ENCODE results near the gene RFX4. TPM values are rescaled to one million over a fixed set of nuclear protein-coding genes. Genes with fewer than 3 reads are reported as not detected.

RFX4 gene
- total and polyA plus RNA-seq, 9 of the 15 experiments (the other 6 are each of a cell fraction or from before 2014, with no cell fraction given): not detected

DNA sequence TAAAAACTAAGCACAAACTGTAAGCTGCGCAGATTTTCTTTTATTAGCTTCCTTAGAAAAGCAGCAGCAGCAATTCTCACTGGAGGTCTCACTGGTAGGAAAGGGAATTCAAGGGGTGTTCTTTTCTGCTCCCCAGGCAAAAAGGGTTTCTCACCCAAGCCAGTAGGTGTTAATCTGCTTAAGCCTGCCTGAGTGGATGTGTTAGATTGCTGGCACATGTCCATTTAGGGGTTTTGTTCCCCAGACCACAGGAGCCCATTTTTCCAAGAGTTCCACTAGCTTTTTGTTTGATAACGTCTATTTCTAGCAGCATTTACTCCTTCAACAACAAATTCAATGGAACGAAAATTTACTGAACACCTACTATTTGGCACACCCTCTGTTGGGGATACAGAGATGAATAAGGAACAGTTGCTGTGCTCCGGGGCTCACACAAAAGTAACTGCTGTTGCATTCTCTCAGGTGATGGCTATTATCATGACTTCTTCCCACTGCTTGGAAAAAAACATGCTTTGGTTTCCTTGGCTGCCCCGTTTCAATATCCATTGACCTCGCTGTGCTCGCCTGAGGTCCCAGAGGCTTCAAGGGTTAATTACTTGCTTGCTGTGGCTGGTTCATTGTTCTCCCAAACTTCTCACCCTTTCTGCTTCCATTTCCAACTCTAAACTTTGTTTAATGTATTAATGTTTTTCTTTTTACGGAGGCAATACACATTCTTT is 160.6 kb downstream of the RFX4 start:
- DNase-seq (ENCODE audit: extremely low read depth in 1 of 4, low spot score in 3 of 4) (no peak), FAIRE-seq (no peak), ATAC-seq (no peak)
- no peaks in the 10 kb centered on the region for H3K9me1 ChIP-seq (ENCODE audit: control insufficient read depth, insufficient read depth, low read length)
- H3K9me3 ChIP-seq (replicated peaks; ENCODE audit: control insufficient read depth, insufficient read depth, low read depth, low read length): no peaks in the 10 kb centered on the region
- no peaks in the 10 kb centered on the region for H3K36me3 ChIP-seq (ENCODE audit: control insufficient read depth, insufficient read depth, low read length)
- in situ Hi-C loops (cut with MboI) (no loop called here), intact Hi-C loops (cut with micrococcal nuclease) (no loop called here)
- H2AFZ ChIP-seq (ENCODE audit: low read depth, low read length): no peak overlapping the region
- CTCF ChIA-PET (ENCODE audit: low intra/inter-chr PET ratio): no interaction called here
- no peak overlapping the region for H3K27ac ChIP-seq (ENCODE audit: extremely low read depth, low read depth, low read length)
- BruUV-seq (replicated peaks): no TSS peak
- WGBS (ENCODE audit: insufficient coverage, low coverage, missing lambda C conversion rate): 18% methylated on average over 8 of the region's 8 CpGs
- POLR2A ChIA-PET: no interaction called here
- H3K27me3 ChIP-seq (ENCODE audit: control insufficient read depth in 2 of 2, insufficient read depth in 2 of 2, low read length in 2 of 2): peaks cover 4 to 10% of the 10 kb centered on the region in 2 experiments
- no peaks in the 10 kb centered on the region for H4K20me1 ChIP-seq (replicated peaks; ENCODE audit: control insufficient read depth, insufficient read depth, low read length)
- no peak overlapping the region for H3K4me3 ChIP-seq
- H3K79me2 ChIP-seq (ENCODE audit: control insufficient read depth, insufficient read depth, low read length): no peaks in the 10 kb centered on the region
- peaks cover 0 to 14% of the 10 kb centered on the region in 2 experiments; a peak in 2 of 5 replicates for H3K4me1 ChIP-seq (replicated peaks in 1 of 2; ENCODE audit: control insufficient read depth in 2 of 2, insufficient read depth in 2 of 2, low read length in 2 of 2)
- no peak overlapping the region for H3K4me2 ChIP-seq (ENCODE audit: insufficient read depth, low read length)
- no peak overlapping the region for H3K9ac ChIP-seq (ENCODE audit: insufficient read depth in 1 of 2, low read depth in 2 of 2, low read length in 2 of 2)
- no peak for TF ChIP-seq ATF7 (IDR thresholded peaks at IDR 0.05)
- no peak for TF ChIP-seq ZNF143 (CRISPR knock-in tag; IDR thresholded peaks at IDR 0.05)
- TF ChIP-seq, protein P1, sequence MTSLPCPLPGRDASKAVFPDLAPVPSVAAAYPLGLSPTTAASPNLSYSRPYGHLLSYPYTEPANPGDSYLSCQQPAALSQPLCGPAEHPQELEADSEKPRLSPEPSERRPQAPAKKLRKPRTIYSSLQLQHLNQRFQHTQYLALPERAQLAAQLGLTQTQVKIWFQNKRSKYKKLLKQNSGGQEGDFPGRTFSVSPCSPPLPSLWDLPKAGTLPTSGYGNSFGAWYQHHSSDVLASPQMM (CRISPR knock-in tag; IDR thresholded peaks at IDR 0.05): no peak
- TF ChIP-seq, protein P2, sequence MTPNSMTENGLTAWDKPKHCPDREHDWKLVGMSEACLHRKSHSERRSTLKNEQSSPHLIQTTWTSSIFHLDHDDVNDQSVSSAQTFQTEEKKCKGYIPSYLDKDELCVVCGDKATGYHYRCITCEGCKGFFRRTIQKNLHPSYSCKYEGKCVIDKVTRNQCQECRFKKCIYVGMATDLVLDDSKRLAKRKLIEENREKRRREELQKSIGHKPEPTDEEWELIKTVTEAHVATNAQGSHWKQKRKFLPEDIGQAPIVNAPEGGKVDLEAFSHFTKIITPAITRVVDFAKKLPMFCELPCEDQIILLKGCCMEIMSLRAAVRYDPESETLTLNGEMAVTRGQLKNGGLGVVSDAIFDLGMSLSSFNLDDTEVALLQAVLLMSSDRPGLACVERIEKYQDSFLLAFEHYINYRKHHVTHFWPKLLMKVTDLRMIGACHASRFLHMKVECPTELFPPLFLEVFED (CRISPR knock-in tag; conservative IDR thresholded peaks at IDR 0.05): no peak
- no peak for TF ChIP-seq RBFOX2 (IDR thresholded peaks at IDR 0.05; ENCODE audit: low read depth, low read length)
- no peak for TF ChIP-seq ZNF384 (IDR thresholded peaks at IDR 0.05; ENCODE audit: low read depth, low read length)
- no peak for TF ChIP-seq ZNF586 (CRISPR knock-in tag; conservative IDR thresholded peaks at IDR 0.05)
- no peak for TF ChIP-seq NBN (IDR thresholded peaks at IDR 0.05; ENCODE audit: low read depth)
- TF ChIP-seq ZNF589 (CRISPR knock-in tag; IDR thresholded peaks at IDR 0.05; ENCODE audit: low read depth): no peak
- TF ChIP-seq PRPF4 (IDR thresholded peaks at IDR 0.05; ENCODE audit: insufficient read depth, low read depth, low read length, poor library complexity, severe bottlenecking): no peak
- TF ChIP-seq ETV5 (CRISPR knock-in tag; IDR thresholded peaks at IDR 0.05; ENCODE audit: low read depth): no peak
- TF ChIP-seq KLF13 (tag; IDR thresholded peaks at IDR 0.05; ENCODE audit: borderline replicate concordance, low read depth): no peak
